GM23248 (cell line): ENCODE results near the gene NOL4L.

ENCODE experiments used
- EZH2 ChIP-seq: fragments of 200-600 bp; sonication (generic); IDR thresholded peaks from 2 replicates; pipeline ENCODE4 v1.6.1; 2018; ENCODE audit warnings: antibody characterized with exemption, mild to moderate bottlenecking; ENCODE audit not compliant: insufficient read depth, poor library complexity, severe bottlenecking
- EZH2phosphoT487 ChIP-seq: fragments of 200-600 bp; sonication (generic); IDR thresholded peaks from 2 replicates; pipeline ENCODE4 v1.6.1; 2018; ENCODE audit warnings: antibody characterized with exemption, moderate library complexity, mild to moderate bottlenecking, low read depth; ENCODE audit not compliant: insufficient read depth

GRCh38 chr20:32528905-32529670 lies 56.0 kb downstream of the NOL4L start:
- no peak for TF ChIP-seq EZH2phosphoT487
- no peak for TF ChIP-seq EZH2
